HG02852 (cell line): ENCODE measurements around the gene MCF2L.
"Not testable (repeated sequence)": the region's sequence is repeated elsewhere in the genome, so short reads cannot be mapped to it uniquely, and the experiment has no call there.

Experiments used
- ATAC-seq: cut with Tn5 transposase; IDR thresholded peaks from one replicate; pipeline ENCODE4 v1.9.1; 2021; ENCODE audit warnings: mild to moderate bottlenecking, moderate library complexity; ENCODE audit not compliant: unreplicated experiment

The MCF2L gene

GRCh38 chr13:113046883-113047244, 77.8 kb downstream of the MCF2L start:
- no peak for ATAC-seq

- no peak for ATAC-seq
These were observed 78.6 kb downstream of the MCF2L start for GRCh38 chr13:113047587-113047986.

GRCh38 chr13:113048766-113049165, 79.8 kb downstream of the MCF2L start:
- no peak for ATAC-seq

- no peak for ATAC-seq
These were observed 80.5 kb downstream of the MCF2L start for GRCh38 chr13:113049521-113049941.

GRCh38 chr13:113049981-113050380, 81.0 kb downstream of the MCF2L start:
- no peak for ATAC-seq

- no peak for ATAC-seq
These were observed 81.9 kb downstream of the MCF2L start for GRCh38 chr13:113050734-113051431.

GRCh38 chr13:113051641-113052040, 82.6 kb downstream of the MCF2L start:
- ATAC-seq = no peak

GRCh38 chr13:113052206-113052605, 83.2 kb downstream of the MCF2L start:
- no peak for ATAC-seq

- no peak for ATAC-seq
These were observed 84.0 kb downstream of the MCF2L start for GRCh38 chr13:113052971-113053370.

GRCh38 chr13:113053376-113053775, 84.4 kb downstream of the MCF2L start:
- ATAC-seq = no peak

- ATAC-seq = no peak
These were observed 85.0 kb downstream of the MCF2L start for GRCh38 chr13:113053801-113054604.

GRCh38 chr13:113057084-113057483, 88.1 kb downstream of the MCF2L start:
- no peak for ATAC-seq

- ATAC-seq = not testable (repeated sequence)
These were observed 88.5 kb downstream of the MCF2L start for GRCh38 chr13:113057559-113057958.

- no peak for ATAC-seq
These were observed 89.3 kb downstream of the MCF2L start for GRCh38 chr13:113058129-113058987.

GRCh38 chr13:113058988-113059850, 90.2 kb downstream of the MCF2L start:
- no peak for ATAC-seq

GRCh38 chr13:113059891-113060290, 90.9 kb downstream of the MCF2L start:
- ATAC-seq = no peak

GRCh38 chr13:113060557-113061270, 91.7 kb downstream of the MCF2L start:
- ATAC-seq = no peak

- no peak for ATAC-seq
These were observed 92.2 kb downstream of the MCF2L start for GRCh38 chr13:113061271-113061625.

GRCh38 chr13:113061796-113062425, 92.9 kb downstream of the MCF2L start:
- ATAC-seq = no peak
